ENCODE results near the gene AMOTL2. TPM values are rescaled to one million over a fixed set of nuclear protein-coding genes. Genes with fewer than 3 reads are reported as not detected.

AMOTL2 gene
- total and polyA plus RNA-seq, 2 donors (not counting 3 experiments of a cell fraction or from before 2014, with no cell fraction given), result 130 to 145 TPM

DNA sequence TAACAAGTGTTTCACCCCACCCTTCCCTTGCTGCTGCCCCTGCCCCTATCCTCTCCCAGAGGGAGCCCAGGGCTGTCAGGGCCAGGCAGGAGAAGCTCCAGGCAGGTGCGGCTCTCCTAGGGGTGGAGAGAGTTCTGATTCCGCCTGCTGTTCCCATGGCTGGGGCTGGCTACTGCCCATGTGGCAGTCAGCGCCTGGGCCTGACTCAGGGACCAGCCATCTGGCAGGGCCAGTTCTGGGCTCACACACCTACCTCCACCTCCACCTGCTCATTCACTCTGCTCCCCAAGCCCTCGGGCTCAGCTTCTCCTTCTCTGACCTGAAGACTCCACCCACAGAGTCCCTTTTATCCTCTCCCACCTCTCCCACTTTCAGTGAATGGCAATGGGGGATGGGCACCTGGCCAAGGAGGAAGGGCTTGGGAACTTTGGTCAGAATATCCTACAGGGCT is 23.4 kb downstream of the AMOTL2 start:
- no peak for DNase-seq (ENCODE audit: low read depth, low spot score)
- ChIA-PET POLR2A (no interaction called here), CTCF (interaction anchor here (0.8 to 1.1 kb wide), 2 partner anchors 32 to 34 kb away, joined by 3 read pairs; no protein-coding TSS in a partner anchor)
- TF ChIP-seq MYC (IDR thresholded peaks at IDR 0.05; ENCODE audit: low read depth, low read length), result no peak
- no peak for TF ChIP-seq FOS (IDR thresholded peaks at IDR 0.05; ENCODE audit: borderline replicate concordance, insufficient read depth, low read length)
- TF ChIP-seq GATA2 (IDR thresholded peaks at IDR 0.05; ENCODE audit: insufficient read depth, insufficient read length, low read depth, low read length), result no peak
- no peak for TF ChIP-seq EZH2 (IDR thresholded peaks at IDR 0.05; ENCODE audit: borderline replicate concordance, low read depth, low read length, severe bottlenecking)
- TF ChIP-seq, protein P1, sequence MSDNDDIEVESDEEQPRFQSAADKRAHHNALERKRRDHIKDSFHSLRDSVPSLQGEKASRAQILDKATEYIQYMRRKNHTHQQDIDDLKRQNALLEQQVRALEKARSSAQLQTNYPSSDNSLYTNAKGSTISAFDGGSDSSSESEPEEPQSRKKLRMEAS (IDR thresholded peaks at IDR 0.05; ENCODE audit: insufficient read depth, insufficient read length), result no peak
- H2AFZ ChIP-seq (ENCODE audit: low read depth, low read length), result no peak overlapping the region
- no peaks in the 10 kb centered on the region for H3K79me2 ChIP-seq (ENCODE audit: control insufficient read depth, insufficient read depth, low read length)
- no peak overlapping the region for H3K27ac ChIP-seq (ENCODE audit: insufficient read depth, low read depth, low read length)
- H3K4me1 ChIP-seq (ENCODE audit: control insufficient read depth, extremely low read depth, insufficient read depth, low read length), result no peaks in the 10 kb centered on the region
- no TSS peak for BruUV-seq (replicated peaks)
- peaks cover 7 to 16% of the 10 kb centered on the region in 2 experiments for H3K36me3 ChIP-seq (ENCODE audit: control insufficient read depth in 2 of 2, extremely low read depth in 1 of 2, insufficient read depth in 2 of 2, low read length in 2 of 2)
- no peak overlapping the region for H3K4me2 ChIP-seq (ENCODE audit: insufficient read depth, low read length)
- dilution Hi-C loops (cut with MboI; ENCODE audit: extremely low pct_ligation_motif_present, low sequenced_read_pairs) (no loop called here), intact Hi-C loops (cut with micrococcal nuclease) (no loop called here)
- H3K9ac ChIP-seq (replicated peaks; ENCODE audit: extremely low read depth, insufficient read depth, low read length), result no peak overlapping the region
- no peaks in the 10 kb centered on the region for H3K27me3 ChIP-seq (ENCODE audit: control insufficient read depth in 2 of 2, insufficient read depth in 2 of 2, low read length in 2 of 2)
- H3K9me3 ChIP-seq (replicated peaks; ENCODE audit: control insufficient read depth, insufficient read depth, low read length), result no peaks in the 10 kb centered on the region
- H3K4me3 ChIP-seq (replicated peaks in 1 of 3; ENCODE audit: insufficient read depth in 1 of 3, low read depth in 1 of 3, low read length in 3 of 3), result no peak overlapping the region
- H3K9me1 ChIP-seq (replicated peaks; ENCODE audit: control insufficient read depth, extremely low read depth, insufficient read depth, low read length), result no peaks in the 10 kb centered on the region
- FAIRE-seq, result no peak
- H4K20me1 ChIP-seq (replicated peaks; ENCODE audit: control insufficient read depth, extremely low read depth, insufficient read depth, low read length), result no peaks in the 10 kb centered on the region

DNA sequence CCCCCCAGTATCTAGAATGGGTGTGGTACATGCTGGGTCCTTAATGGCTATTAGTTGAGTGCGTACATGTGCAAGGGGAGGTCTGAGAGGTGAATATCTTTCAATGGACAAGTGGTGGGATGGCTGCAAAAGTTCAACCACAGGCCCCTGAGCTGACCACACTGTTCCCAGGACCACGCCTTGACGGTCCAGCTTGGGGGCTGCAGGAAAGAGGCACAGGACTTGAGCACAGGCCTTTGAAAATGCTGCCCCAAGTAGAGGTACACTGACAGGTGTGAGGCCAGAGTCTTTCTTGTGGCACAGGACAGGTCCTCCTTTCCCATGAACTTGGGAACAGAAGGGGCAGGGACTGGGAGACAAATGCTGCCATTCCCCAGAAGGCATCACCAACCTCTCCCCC is 24.0 kb downstream of the AMOTL2 start:
- dilution Hi-C loops (cut with MboI; ENCODE audit: extremely low pct_ligation_motif_present, low sequenced_read_pairs) (no loop called here), intact Hi-C loops (cut with micrococcal nuclease) (no loop called here)
- TF ChIP-seq MYC (IDR thresholded peaks at IDR 0.05; ENCODE audit: low read depth, low read length), result no peak
- TF ChIP-seq POLR2AphosphoS5 (IDR thresholded peaks at IDR 0.05; ENCODE audit: insufficient read depth, low read depth, low read length), result no peak
- TF ChIP-seq EZH2 (IDR thresholded peaks at IDR 0.05; ENCODE audit: borderline replicate concordance, low read depth, low read length, severe bottlenecking), result no peak
- TF ChIP-seq, protein P2, sequence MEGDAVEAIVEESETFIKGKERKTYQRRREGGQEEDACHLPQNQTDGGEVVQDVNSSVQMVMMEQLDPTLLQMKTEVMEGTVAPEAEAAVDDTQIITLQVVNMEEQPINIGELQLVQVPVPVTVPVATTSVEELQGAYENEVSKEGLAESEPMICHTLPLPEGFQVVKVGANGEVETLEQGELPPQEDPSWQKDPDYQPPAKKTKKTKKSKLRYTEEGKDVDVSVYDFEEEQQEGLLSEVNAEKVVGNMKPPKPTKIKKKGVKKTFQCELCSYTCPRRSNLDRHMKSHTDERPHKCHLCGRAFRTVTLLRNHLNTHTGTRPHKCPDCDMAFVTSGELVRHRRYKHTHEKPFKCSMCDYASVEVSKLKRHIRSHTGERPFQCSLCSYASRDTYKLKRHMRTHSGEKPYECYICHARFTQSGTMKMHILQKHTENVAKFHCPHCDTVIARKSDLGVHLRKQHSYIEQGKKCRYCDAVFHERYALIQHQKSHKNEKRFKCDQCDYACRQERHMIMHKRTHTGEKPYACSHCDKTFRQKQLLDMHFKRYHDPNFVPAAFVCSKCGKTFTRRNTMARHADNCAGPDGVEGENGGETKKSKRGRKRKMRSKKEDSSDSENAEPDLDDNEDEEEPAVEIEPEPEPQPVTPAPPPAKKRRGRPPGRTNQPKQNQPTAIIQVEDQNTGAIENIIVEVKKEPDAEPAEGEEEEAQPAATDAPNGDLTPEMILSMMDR (IDR thresholded peaks at IDR 0.05; ENCODE audit: extremely low read depth in 1 of 2, insufficient read depth in 1 of 2, low read depth in 1 of 2, low read length in 2 of 2), result no peak
- TF ChIP-seq, protein P1 (IDR thresholded peaks at IDR 0.05; ENCODE audit: insufficient read depth, insufficient read length), result no peak
- TF ChIP-seq GATA2 (IDR thresholded peaks at IDR 0.05; ENCODE audit: insufficient read depth, insufficient read length, low read depth, low read length), result no peak
- TF ChIP-seq POLR2A (IDR thresholded peaks at IDR 0.05; ENCODE audit: low read depth, low read length), result no peak
- no peak for TF ChIP-seq FOS (IDR thresholded peaks at IDR 0.05; ENCODE audit: borderline replicate concordance, insufficient read depth, low read length)
- no peak for TF ChIP-seq JUN (IDR thresholded peaks at IDR 0.05; ENCODE audit: borderline replicate concordance, insufficient read depth, insufficient read length, low read depth)
- no peaks in the 10 kb centered on the region for H3K79me2 ChIP-seq (ENCODE audit: control insufficient read depth, insufficient read depth, low read length)
- no peaks in the 10 kb centered on the region for H3K9me3 ChIP-seq (replicated peaks; ENCODE audit: control insufficient read depth, insufficient read depth, low read length)
- ChIA-PET POLR2A (no interaction called here), CTCF (no interaction called here)
- H2AFZ ChIP-seq (ENCODE audit: low read depth, low read length), result no peak overlapping the region
- H4K20me1 ChIP-seq (replicated peaks; ENCODE audit: control insufficient read depth, extremely low read depth, insufficient read depth, low read length), result no peaks in the 10 kb centered on the region
- no peaks in the 10 kb centered on the region for H3K4me1 ChIP-seq (ENCODE audit: control insufficient read depth, extremely low read depth, insufficient read depth, low read length)
- FAIRE-seq, result no peak
- peaks cover 3 to 11% of the 10 kb centered on the region in 2 experiments for H3K36me3 ChIP-seq (ENCODE audit: control insufficient read depth in 2 of 2, extremely low read depth in 1 of 2, insufficient read depth in 2 of 2, low read length in 2 of 2)
- H3K9ac ChIP-seq (replicated peaks; ENCODE audit: extremely low read depth, insufficient read depth, low read length), result no peak overlapping the region
- no peak for DNase-seq (ENCODE audit: low read depth, low spot score)
- no peak overlapping the region for H3K4me3 ChIP-seq (replicated peaks in 1 of 3; ENCODE audit: insufficient read depth in 1 of 3, low read depth in 1 of 3, low read length in 3 of 3)
- no peaks in the 10 kb centered on the region for H3K27me3 ChIP-seq (ENCODE audit: control insufficient read depth in 2 of 2, insufficient read depth in 2 of 2, low read length in 2 of 2)
- H3K4me2 ChIP-seq (ENCODE audit: insufficient read depth, low read length), result no peak overlapping the region
- H3K9me1 ChIP-seq (replicated peaks; ENCODE audit: control insufficient read depth, extremely low read depth, insufficient read depth, low read length), result no peaks in the 10 kb centered on the region
- no TSS peak for BruUV-seq (replicated peaks)
- H3K27ac ChIP-seq (ENCODE audit: insufficient read depth, low read depth, low read length), result no peak overlapping the region

All from endothelial cell of umbilical vein (primary cell).